NCI-H2171 treated with DMSO at 0.1 percent for 48 hours (cell line): ENCODE measurements around the gene RBM33.

Source experiments
- DNase-seq: peaks from one replicate; lab custom pipeline; 2025; lab: John Stamatoyannopoulos, UW

Gene RBM33

GRCh38 chr7:155727616-155728015 is 83.2 kb downstream of the RBM33 start:
- no peak for DNase-seq

- no peak for DNase-seq
Measured at GRCh38 chr7:155728116-155728515, 83.7 kb downstream of the RBM33 start.

- no peak for DNase-seq
Measured at GRCh38 chr7:155729847-155730246, 85.4 kb downstream of the RBM33 start.

GRCh38 chr7:155731380-155731779 is 86.9 kb downstream of the RBM33 start:
- DNase-seq: no peak

GRCh38 chr7:155731871-155732270 is 87.4 kb downstream of the RBM33 start:
- DNase-seq: no peak

GRCh38 chr7:155732286-155732685 is 87.8 kb downstream of the RBM33 start:
- DNase-seq: no peak

GRCh38 chr7:155733582-155734444 is 89.4 kb downstream of the RBM33 start:
- DNase-seq: no peak

GRCh38 chr7:155734445-155734809 is 90.0 kb downstream of the RBM33 start:
- no peak for DNase-seq

- DNase-seq: no peak
Measured at GRCh38 chr7:155735442-155736115, 91.1 kb downstream of the RBM33 start.

- DNase-seq: no peak
Measured at GRCh38 chr7:155737590-155737989, 93.1 kb downstream of the RBM33 start.

GRCh38 chr7:155738104-155738503 is 93.6 kb downstream of the RBM33 start:
- no peak for DNase-seq

- peak; percentile 71 for DNase-seq
Measured at GRCh38 chr7:155738652-155739537, 94.4 kb downstream of the RBM33 start.

GRCh38 chr7:155739538-155740143 is 95.2 kb downstream of the RBM33 start:
- DNase-seq: no peak

- no peak for DNase-seq
Measured at GRCh38 chr7:155741082-155741481, 96.6 kb downstream of the RBM33 start.

- DNase-seq: no peak
Measured at GRCh38 chr7:155741805-155742204, 97.3 kb downstream of the RBM33 start.

- no peak for DNase-seq
Measured at GRCh38 chr7:155743177-155743576, 98.7 kb downstream of the RBM33 start.

GRCh38 chr7:155744971-155745683 is 100.7 kb downstream of the RBM33 start:
- no peak for DNase-seq

GRCh38 chr7:155745737-155746136 is 101.3 kb downstream of the RBM33 start:
- no peak for DNase-seq

GRCh38 chr7:155746188-155746587 is 101.7 kb downstream of the RBM33 start:
- DNase-seq: no peak

- DNase-seq: no peak
Measured at GRCh38 chr7:155747209-155747608, 102.7 kb downstream of the RBM33 start.

- DNase-seq: no peak
Measured at GRCh38 chr7:155749578-155749977, 105.1 kb downstream of the RBM33 start.
